ENCODE results near the gene MTHFD1L.

Gene MTHFD1L

DNA sequence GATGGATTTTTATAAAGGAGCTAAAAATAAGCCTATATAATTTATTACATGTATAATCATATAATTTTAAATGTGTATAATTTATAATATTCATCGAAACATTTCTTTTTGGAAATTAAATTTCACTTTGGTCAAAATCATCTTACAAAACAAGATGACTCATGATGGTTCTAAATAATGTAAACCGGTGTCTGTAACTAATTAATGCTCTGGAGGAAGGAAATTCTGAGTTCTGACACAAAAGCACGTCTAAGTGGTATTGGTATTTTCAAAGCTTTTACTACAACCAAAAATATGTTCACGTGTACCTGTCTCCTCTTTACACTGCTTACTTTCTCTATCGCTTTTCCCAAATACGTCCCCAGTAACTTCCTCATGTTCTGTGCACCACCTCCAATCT is 134.1 kb downstream of the MTHFD1L start:
- no peak for DNase-seq (ENCODE audit: low read depth, low spot score)
- Histone ChIP-seq H3K27me3 (ENCODE audit: insufficient read depth, insufficient read length) (no peaks in the 10 kb centered on the region), H3K36me3 (ENCODE audit: insufficient read depth, insufficient read length, low read length) (peaks cover 7% of the 10 kb centered on the region), H3K9me3 (ENCODE audit: insufficient read depth, low read length) (no peaks in the 10 kb centered on the region), H3K9ac (ENCODE audit: insufficient read length, low read depth) (no peak overlapping the region), H3K4me3 (ENCODE audit: insufficient read length, low read depth) (no peak overlapping the region), H3K4me1 (ENCODE audit: insufficient read depth, insufficient read length) (no peaks in the 10 kb centered on the region)
- TF ChIP-seq SUZ12 (IDR thresholded peaks at IDR 0.05; ENCODE audit: extremely low read depth, insufficient read depth, insufficient read length) (no peak), YY1 (IDR thresholded peaks at IDR 0.05; ENCODE audit: insufficient read depth, insufficient read length) (no peak), ZNF274 (IDR thresholded peaks at IDR 0.05; ENCODE audit: low read depth, low read length) (no peak)

DNA sequence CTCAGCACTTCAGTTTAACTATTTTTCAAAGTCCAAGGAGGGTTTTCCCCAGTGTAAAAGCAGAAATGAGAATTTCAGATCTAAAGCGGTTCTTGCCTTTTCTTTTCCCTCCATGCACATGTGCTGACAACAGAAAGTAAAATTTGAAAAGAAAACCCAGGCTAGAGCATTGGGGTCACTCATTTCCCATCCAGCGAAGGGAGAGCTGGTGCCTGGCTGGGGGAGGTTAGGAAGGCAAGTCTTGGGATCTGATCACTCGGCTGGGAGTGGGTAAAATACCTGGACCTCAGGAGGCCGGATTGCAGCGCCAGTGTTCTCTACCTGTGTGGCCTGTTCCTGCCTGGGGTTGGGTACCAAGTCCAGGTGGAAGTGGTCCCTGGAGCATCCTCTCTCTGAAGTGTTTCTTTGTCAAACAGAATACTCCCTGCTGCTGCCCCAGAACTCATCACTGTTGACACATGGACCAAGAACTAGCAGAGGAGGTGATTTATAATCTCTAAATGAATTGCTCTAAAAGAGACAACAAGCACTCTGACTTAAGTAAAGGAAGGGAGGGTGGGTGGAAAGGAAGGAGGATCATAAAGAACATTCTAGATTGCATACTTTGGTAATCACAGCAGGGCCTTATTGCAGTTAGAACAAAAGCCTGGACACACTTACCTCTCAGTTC is 136.0 kb downstream of the MTHFD1L start:
- Histone ChIP-seq H3K9me3 (ENCODE audit: insufficient read depth, low read length) (no peaks in the 10 kb centered on the region), H3K4me3 (ENCODE audit: insufficient read length, low read depth) (no peak overlapping the region), H3K4me1 (ENCODE audit: insufficient read depth, insufficient read length) (no peaks in the 10 kb centered on the region), H3K36me3 (ENCODE audit: insufficient read depth, insufficient read length, low read length) (peaks cover under 1% of the 10 kb centered on the region), H3K27me3 (ENCODE audit: insufficient read depth, insufficient read length) (no peaks in the 10 kb centered on the region), H3K9ac (ENCODE audit: insufficient read length, low read depth) (no peak overlapping the region)
- no peak for DNase-seq (ENCODE audit: low read depth, low spot score)
- TF ChIP-seq SUZ12 (IDR thresholded peaks at IDR 0.05; ENCODE audit: extremely low read depth, insufficient read depth, insufficient read length) (no peak), ZNF274 (IDR thresholded peaks at IDR 0.05; ENCODE audit: low read depth, low read length) (no peak), YY1 (IDR thresholded peaks at IDR 0.05; ENCODE audit: insufficient read depth, insufficient read length) (no peak)

DNA sequence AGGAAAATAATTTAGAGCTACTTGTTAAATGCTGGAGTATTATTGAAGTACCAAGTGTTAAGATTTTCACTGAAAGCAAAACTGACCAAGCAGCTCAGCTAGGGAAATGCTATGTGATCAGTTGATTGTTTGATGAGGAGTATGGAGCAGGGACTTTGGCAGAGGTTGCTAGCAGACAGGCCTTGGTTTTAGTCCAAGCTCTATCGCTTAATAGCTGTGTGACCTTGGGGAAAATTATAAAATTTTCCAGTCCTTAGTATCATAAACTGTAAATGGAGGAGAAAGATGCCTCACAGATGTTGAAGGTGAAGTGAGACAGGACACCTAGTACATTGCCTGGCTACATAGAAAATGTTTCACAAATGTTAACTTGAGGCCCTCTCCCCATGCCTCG is 136.6 kb downstream of the MTHFD1L start:
- no peaks in the 10 kb centered on the region for H3K36me3 ChIP-seq (ENCODE audit: insufficient read depth, insufficient read length, low read length)
- H3K9ac ChIP-seq (ENCODE audit: insufficient read length, low read depth), result no peak overlapping the region
- no peaks in the 10 kb centered on the region for H3K4me1 ChIP-seq (ENCODE audit: insufficient read depth, insufficient read length)
- no peak overlapping the region for H3K4me3 ChIP-seq (ENCODE audit: insufficient read length, low read depth)
- H3K27me3 ChIP-seq (ENCODE audit: insufficient read depth, insufficient read length), result no peaks in the 10 kb centered on the region
- no peak for DNase-seq (ENCODE audit: low read depth, low spot score)
- TF ChIP-seq ZNF274 (IDR thresholded peaks at IDR 0.05; ENCODE audit: low read depth, low read length) (no peak), SUZ12 (IDR thresholded peaks at IDR 0.05; ENCODE audit: extremely low read depth, insufficient read depth, insufficient read length) (no peak), YY1 (IDR thresholded peaks at IDR 0.05; ENCODE audit: insufficient read depth, insufficient read length) (no peak)
- H3K9me3 ChIP-seq (ENCODE audit: insufficient read depth, low read length), result no peaks in the 10 kb centered on the region

DNA sequence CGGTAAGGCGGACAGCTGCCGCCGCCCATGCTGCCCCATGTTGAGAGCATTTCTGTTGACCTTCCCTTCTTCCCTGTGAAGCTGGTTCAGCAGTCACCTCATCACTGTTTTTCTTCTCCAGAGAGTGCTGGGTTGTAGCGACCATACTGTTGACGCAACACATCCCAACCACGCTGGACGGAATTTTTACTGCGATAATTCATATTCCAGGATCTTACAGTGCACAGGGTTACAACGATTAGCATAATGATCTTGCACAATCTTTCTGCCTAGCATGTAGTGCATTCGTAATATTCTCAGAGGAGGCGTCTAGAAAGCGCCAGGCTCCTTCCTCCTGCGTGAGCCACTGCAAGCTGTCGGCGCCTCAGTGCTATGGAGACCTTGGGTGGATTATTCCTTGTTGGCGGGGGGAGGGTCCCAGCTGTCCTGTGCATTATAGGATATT is 137.0 kb downstream of the MTHFD1L start:
- Histone ChIP-seq H3K9me3 (ENCODE audit: insufficient read depth, low read length) (no peaks in the 10 kb centered on the region), H3K36me3 (ENCODE audit: insufficient read depth, insufficient read length, low read length) (no peaks in the 10 kb centered on the region), H3K4me3 (ENCODE audit: insufficient read length, low read depth) (no peak overlapping the region), H3K9ac (ENCODE audit: insufficient read length, low read depth) (no peak overlapping the region), H3K27me3 (ENCODE audit: insufficient read depth, insufficient read length) (no peaks in the 10 kb centered on the region), H3K4me1 (ENCODE audit: insufficient read depth, insufficient read length) (no peaks in the 10 kb centered on the region)
- no peak for DNase-seq (ENCODE audit: low read depth, low spot score)
- TF ChIP-seq SUZ12 (IDR thresholded peaks at IDR 0.05; ENCODE audit: extremely low read depth, insufficient read depth, insufficient read length) (no peak), ZNF274 (IDR thresholded peaks at IDR 0.05; ENCODE audit: low read depth, low read length) (no peak), YY1 (IDR thresholded peaks at IDR 0.05; ENCODE audit: insufficient read depth, insufficient read length) (no peak)

DNA sequence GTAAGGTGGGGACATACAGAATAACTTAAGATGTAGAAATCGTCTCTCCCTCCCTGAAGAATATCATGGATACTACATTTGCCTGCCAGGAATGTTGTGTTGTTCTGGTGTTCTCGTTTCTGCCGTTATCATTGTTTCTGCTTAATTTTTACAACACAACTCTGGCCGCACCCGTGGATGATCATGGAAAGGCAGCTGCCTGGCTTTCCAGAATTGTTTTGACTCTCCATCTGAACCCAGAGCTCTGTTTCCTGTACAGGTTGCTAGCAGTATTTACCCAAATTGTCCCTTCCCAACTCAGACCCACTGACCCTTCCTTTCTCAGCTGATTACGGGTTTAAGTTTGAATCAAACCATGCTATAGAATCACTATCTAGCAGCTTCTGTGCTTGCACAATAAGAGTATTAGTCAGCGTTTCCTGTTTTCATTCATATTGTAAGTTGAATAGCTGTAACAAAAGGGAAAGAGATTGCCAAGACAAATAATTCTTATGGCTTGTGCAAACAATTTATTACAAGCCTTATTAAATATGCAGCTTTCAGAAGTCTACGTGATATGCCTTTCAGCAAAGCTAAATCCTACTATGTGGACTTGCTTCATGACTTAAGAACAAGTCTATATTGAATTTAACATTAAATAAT is 139.0 kb downstream of the MTHFD1L start:
- Histone ChIP-seq H3K27me3 (ENCODE audit: insufficient read depth, insufficient read length) (no peaks in the 10 kb centered on the region), H3K9me3 (ENCODE audit: insufficient read depth, low read length) (no peaks in the 10 kb centered on the region), H3K36me3 (ENCODE audit: insufficient read depth, insufficient read length, low read length) (no peaks in the 10 kb centered on the region), H3K4me3 (ENCODE audit: insufficient read length, low read depth) (no peak overlapping the region), H3K9ac (ENCODE audit: insufficient read length, low read depth) (no peak overlapping the region), H3K4me1 (ENCODE audit: insufficient read depth, insufficient read length) (no peaks in the 10 kb centered on the region)
- no peak for DNase-seq (ENCODE audit: low read depth, low spot score)
- TF ChIP-seq SUZ12 (IDR thresholded peaks at IDR 0.05; ENCODE audit: extremely low read depth, insufficient read depth, insufficient read length) (no peak), YY1 (IDR thresholded peaks at IDR 0.05; ENCODE audit: insufficient read depth, insufficient read length) (no peak), ZNF274 (IDR thresholded peaks at IDR 0.05; ENCODE audit: low read depth, low read length) (no peak)

DNA sequence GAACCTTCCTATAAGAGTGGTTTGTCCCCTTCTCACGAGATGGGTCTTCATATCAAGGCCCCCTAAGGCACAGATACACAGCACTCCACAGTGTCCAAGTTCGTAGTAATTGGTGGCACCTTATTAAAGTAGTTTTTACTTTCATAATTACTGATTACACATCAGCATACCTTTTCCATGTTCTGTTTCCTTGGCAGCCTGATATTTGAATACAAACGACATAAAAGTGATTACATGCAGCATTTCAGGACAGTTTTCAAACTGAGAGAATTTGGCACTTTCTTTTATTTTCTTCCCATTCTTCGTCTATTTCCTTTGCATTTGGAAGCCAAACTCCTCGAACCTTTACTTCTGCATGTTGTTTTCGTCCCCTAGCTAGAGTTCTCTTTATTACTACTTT is 139.7 kb downstream of the MTHFD1L start:
- Histone ChIP-seq H3K36me3 (ENCODE audit: insufficient read depth, insufficient read length, low read length) (no peaks in the 10 kb centered on the region), H3K9me3 (ENCODE audit: insufficient read depth, low read length) (no peaks in the 10 kb centered on the region), H3K4me3 (ENCODE audit: insufficient read length, low read depth) (no peak overlapping the region), H3K4me1 (ENCODE audit: insufficient read depth, insufficient read length) (no peaks in the 10 kb centered on the region), H3K27me3 (ENCODE audit: insufficient read depth, insufficient read length) (no peaks in the 10 kb centered on the region), H3K9ac (ENCODE audit: insufficient read length, low read depth) (no peak overlapping the region)
- TF ChIP-seq SUZ12 (IDR thresholded peaks at IDR 0.05; ENCODE audit: extremely low read depth, insufficient read depth, insufficient read length), result no peak
- TF ChIP-seq YY1 (IDR thresholded peaks at IDR 0.05; ENCODE audit: insufficient read depth, insufficient read length), result no peak
- TF ChIP-seq ZNF274 (IDR thresholded peaks at IDR 0.05; ENCODE audit: low read depth, low read length), result no peak
- no peak for DNase-seq (ENCODE audit: low read depth, low spot score)

DNA sequence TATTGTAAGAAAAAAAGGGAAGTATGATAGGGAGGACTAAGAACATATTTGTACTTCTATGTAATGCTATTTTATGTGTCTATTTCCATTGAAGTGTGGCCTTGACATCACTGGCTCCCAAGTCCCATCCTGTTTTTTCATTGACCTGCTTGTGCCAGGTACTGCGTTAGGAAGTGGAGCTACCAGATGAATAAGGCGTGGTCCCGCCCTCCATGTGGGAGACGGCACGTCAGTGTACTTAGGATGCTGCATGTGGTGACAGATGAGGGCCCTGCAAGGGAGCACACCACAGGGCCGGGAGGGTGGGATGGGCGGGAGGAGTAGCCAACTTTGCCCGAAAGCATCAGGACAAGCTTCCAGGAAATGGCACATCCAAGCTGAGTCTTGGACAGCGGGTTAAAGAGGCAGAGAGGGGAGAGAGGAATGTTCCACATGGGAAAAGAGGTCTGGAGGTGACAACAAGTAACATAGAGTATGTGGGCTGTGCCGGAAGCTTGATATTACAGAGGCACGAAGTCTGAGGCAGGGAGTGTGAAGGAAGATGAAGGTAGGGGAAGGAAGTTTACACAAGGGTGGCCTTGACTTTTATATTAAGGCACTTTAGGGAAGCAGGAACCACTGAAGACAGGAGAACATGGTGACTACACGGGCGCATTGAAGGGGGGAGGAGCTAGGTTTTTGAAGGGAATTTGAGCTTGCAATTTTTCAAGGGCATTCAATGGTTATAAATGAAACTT is 140.6 kb downstream of the MTHFD1L start:
- Histone ChIP-seq H3K9ac (ENCODE audit: insufficient read length, low read depth) (no peak overlapping the region), H3K4me1 (ENCODE audit: insufficient read depth, insufficient read length) (no peaks in the 10 kb centered on the region), H3K36me3 (ENCODE audit: insufficient read depth, insufficient read length, low read length) (no peaks in the 10 kb centered on the region), H3K4me3 (ENCODE audit: insufficient read length, low read depth) (no peak overlapping the region), H3K27me3 (ENCODE audit: insufficient read depth, insufficient read length) (no peaks in the 10 kb centered on the region), H3K9me3 (ENCODE audit: insufficient read depth, low read length) (no peaks in the 10 kb centered on the region)
- no peak for TF ChIP-seq ZNF274 (IDR thresholded peaks at IDR 0.05; ENCODE audit: low read depth, low read length)
- TF ChIP-seq YY1 (IDR thresholded peaks at IDR 0.05; ENCODE audit: insufficient read depth, insufficient read length), result no peak
- TF ChIP-seq SUZ12 (IDR thresholded peaks at IDR 0.05; ENCODE audit: extremely low read depth, insufficient read depth, insufficient read length), result no peak
- DNase-seq (ENCODE audit: low read depth, low spot score), result no peak

All from NT2/D1 (cell line).